Nephron progenitor cell (in vitro differentiated cells): ENCODE data around the gene SEZ6L.

ENCODE experiments used
- DNase-seq: peaks from one replicate; pipeline ENCODE4 v3.0.0; 2021
- H3K27ac Mint-ChIP-seq: 2 replicates; pipeline ENCODE4 v1.8.0; 2021; ENCODE audit warnings: mild to moderate bottlenecking, moderate library complexity, mixed read lengths
- H3K27me3 Mint-ChIP-seq: 2 replicates; pipeline ENCODE4 v1.8.0; 2021; ENCODE audit warnings: mild to moderate bottlenecking, low read depth, mixed read lengths; ENCODE audit not compliant: poor library complexity
- H3K36me3 Mint-ChIP-seq: 2 replicates; pipeline ENCODE4 v1.8.0; 2021; ENCODE audit warnings: low read depth, mixed read lengths
- H3K4me1 Mint-ChIP-seq: 2 replicates; pipeline ENCODE4 v1.8.0; 2021; ENCODE audit warnings: mixed read lengths
- H3K4me3 Mint-ChIP-seq: 2 replicates; pipeline ENCODE4 v1.8.0; 2021; ENCODE audit warnings: mild to moderate bottlenecking, moderate library complexity, mixed read lengths
- H3K9me3 Mint-ChIP-seq: 2 replicates; pipeline ENCODE4 v1.8.0; 2021; ENCODE audit warnings: mild to moderate bottlenecking, moderate library complexity, mixed read lengths
- TF ChIP-seq, protein P1 (sequence below): fragments of 200-600 bp; sonication (generic); IDR thresholded peaks from 2 replicates; pipeline ENCODE4 v1.5.0; 2021; ENCODE audit warnings: antibody characterized with exemption

SEZ6L gene

GRCh38 chr22:26291940-26292666 is 122.8 kb downstream of the SEZ6L start:
- TF ChIP-seq, protein P1, sequence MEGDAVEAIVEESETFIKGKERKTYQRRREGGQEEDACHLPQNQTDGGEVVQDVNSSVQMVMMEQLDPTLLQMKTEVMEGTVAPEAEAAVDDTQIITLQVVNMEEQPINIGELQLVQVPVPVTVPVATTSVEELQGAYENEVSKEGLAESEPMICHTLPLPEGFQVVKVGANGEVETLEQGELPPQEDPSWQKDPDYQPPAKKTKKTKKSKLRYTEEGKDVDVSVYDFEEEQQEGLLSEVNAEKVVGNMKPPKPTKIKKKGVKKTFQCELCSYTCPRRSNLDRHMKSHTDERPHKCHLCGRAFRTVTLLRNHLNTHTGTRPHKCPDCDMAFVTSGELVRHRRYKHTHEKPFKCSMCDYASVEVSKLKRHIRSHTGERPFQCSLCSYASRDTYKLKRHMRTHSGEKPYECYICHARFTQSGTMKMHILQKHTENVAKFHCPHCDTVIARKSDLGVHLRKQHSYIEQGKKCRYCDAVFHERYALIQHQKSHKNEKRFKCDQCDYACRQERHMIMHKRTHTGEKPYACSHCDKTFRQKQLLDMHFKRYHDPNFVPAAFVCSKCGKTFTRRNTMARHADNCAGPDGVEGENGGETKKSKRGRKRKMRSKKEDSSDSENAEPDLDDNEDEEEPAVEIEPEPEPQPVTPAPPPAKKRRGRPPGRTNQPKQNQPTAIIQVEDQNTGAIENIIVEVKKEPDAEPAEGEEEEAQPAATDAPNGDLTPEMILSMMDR = no peak
- Mint-ChIP-seq H3K4me1 (peaks cover 8% of the 10 kb centered on the region), H3K27me3 (peaks cover 9% of the 10 kb centered on the region), H3K4me3 (no peak overlapping the region), H3K36me3 (no peaks in the 10 kb centered on the region), H3K9me3 (no peaks in the 10 kb centered on the region), H3K27ac (no peak overlapping the region)
- DNase-seq = no peak

GRCh38 chr22:26292667-26292995 is 123.4 kb downstream of the SEZ6L start:
- no peak for DNase-seq
- Mint-ChIP-seq H3K4me1 (peaks cover 8% of the 10 kb centered on the region), H3K27ac (no peak overlapping the region), H3K27me3 (peaks cover 9% of the 10 kb centered on the region), H3K36me3 (no peaks in the 10 kb centered on the region), H3K9me3 (no peaks in the 10 kb centered on the region), H3K4me3 (no peak overlapping the region)
- TF ChIP-seq, protein P1 = no peak

DNA sequence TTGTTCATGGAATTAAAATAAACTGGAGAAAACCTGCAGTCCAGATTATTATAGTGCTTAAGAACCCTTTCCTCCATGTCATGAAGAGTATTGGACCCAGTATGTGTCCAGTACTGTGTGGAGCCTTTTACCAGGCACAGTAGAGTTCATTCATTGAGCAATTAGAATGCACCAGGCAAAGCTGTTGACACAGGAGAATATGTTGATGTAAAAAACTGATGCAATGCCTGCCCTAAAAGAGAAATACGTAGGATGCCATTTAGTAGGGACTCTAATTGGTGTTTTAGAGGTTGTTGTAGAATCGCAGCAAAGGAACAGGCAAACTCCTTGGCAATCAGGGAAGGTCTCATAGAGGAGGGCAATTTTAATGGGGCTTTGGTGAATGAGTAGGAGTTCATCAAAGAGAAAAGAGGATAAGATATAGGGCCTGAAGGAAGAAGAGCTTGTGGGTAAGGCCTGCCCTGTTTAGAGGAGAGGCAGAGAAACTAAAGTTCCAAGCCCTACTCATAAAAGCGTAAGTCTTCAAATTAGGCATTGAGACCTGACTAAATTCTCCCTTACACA is 126.4 kb downstream of the SEZ6L start:
- Mint-ChIP-seq H3K36me3 (no peaks in the 10 kb centered on the region), H3K9me3 (no peaks in the 10 kb centered on the region), H3K4me1 (no peaks in the 10 kb centered on the region), H3K27me3 (peaks cover 6% of the 10 kb centered on the region), H3K27ac (no peak overlapping the region), H3K4me3 (no peak overlapping the region)
- DNase-seq = no peak
- TF ChIP-seq, protein P1 = no peak

- TF ChIP-seq, protein P1 = no peak
- Mint-ChIP-seq H3K36me3 (no peaks in the 10 kb centered on the region), H3K9me3 (no peaks in the 10 kb centered on the region), H3K4me3 (no peak overlapping the region), H3K27me3 (peaks cover 9% of the 10 kb centered on the region), H3K4me1 (no peaks in the 10 kb centered on the region), H3K27ac (no peak overlapping the region)
- no peak for DNase-seq
Observed at GRCh38 chr22:26298605-26299310, 129.5 kb downstream of the SEZ6L start.

GRCh38 chr22:26302726-26303125 is 133.5 kb downstream of the SEZ6L start:
- Mint-ChIP-seq H3K27me3 (peaks cover 9% of the 10 kb centered on the region), H3K27ac (peak overlapping the region; percentile 14), H3K4me1 (no peaks in the 10 kb centered on the region), H3K36me3 (no peaks in the 10 kb centered on the region), H3K4me3 (no peak overlapping the region), H3K9me3 (no peaks in the 10 kb centered on the region)
- TF ChIP-seq, protein P1 = no peak
- DNase-seq = no peak
